H1 (cell line): ENCODE measurements around the gene PTPN1. TPM values are rescaled to one million over a fixed set of nuclear protein-coding genes. Genes with fewer than 3 reads are reported as not detected.

Experiments
- BRCA1 ChIP-seq: IDR thresholded peaks from 2 replicates; pipeline ENCODE4 v1.6.1; 2012; ENCODE audit warnings: low read depth, low read length, improper control_type of control experiment
- CBX8 ChIP-seq: fragments of 300-800, 300-1000 bp; sonication (generic); IDR thresholded peaks from 2 replicates; pipeline ENCODE4 v1.7.1; 2016; ENCODE audit warnings: low read depth, low read length, borderline replicate concordance
- KDM1A ChIP-seq: fragments of 200-600, 300-600 bp; sonication (generic); IDR thresholded peaks from 2 replicates; pipeline ENCODE4 v1.7.1; 2016; ENCODE audit warnings: mild to moderate bottlenecking, low read length, borderline replicate concordance
- POLR2A ChIP-seq, 2 experiments: IDR thresholded peaks; 1 replicate in 1 of 2; 2 replicates in 1 of 2; pipeline ENCODE4 v1.6.1; 2011; ENCODE audit warnings: low read depth in 2 of 2, low read length in 2 of 2, mild to moderate bottlenecking in 2 of 2; ENCODE audit errors: control extremely low read depth in 1 of 2
- RFX5 ChIP-seq: IDR thresholded peaks from 2 replicates; pipeline ENCODE4 v1.6.1; 2011; ENCODE audit warnings: low read depth, low read length, improper control_type of control experiment, borderline replicate concordance
- RNF2 ChIP-seq: fragments of 200-900, 300-1000 bp; sonication (generic); IDR thresholded peaks from 2 replicates; pipeline ENCODE4 v1.7.1; 2016; ENCODE audit warnings: borderline replicate concordance, low read depth, mild to moderate bottlenecking, antibody characterized with exemption, low read length; ENCODE audit not compliant: poor library complexity, severe bottlenecking; ENCODE audit errors: missing control alignments
- TCF12 ChIP-seq: IDR thresholded peaks from 2 replicates; pipeline ENCODE4 v1.6.1; 2011; ENCODE audit warnings: low read depth, mild to moderate bottlenecking, low read length
- polyA plus RNA-seq, 7 experiments: library from polyadenylated mRNA; depleted of rRNA in 3 of 7; stranded (reverse) in 5 of 7; unstranded in 2 of 7; fragments of >200 nt in 5 of 7; fragments of 200-250 nt in 2 of 7; gene quantifications; 1 replicate in 5 of 7; 2 replicates in 1 of 7; 4 replicates in 1 of 7; pipeline versions ENCODE4 v1.2.1 to v1.2.3, GENCODE V29; 2011 to 2013; ENCODE audit warnings: missing spikeins in 2 of 7, mixed read lengths in 2 of 7
- total RNA-seq: library from RNA; stranded (reverse); fragmentation: NEBNext Ultra II Directional; extraction: Animal tissue kit (Norgen Biotek cat#: 25700); gene quantifications from 2 replicates; pipeline ENCODE4 v1.2.1, GENCODE V29; 2021
- TF ChIP-seq, protein P1 (sequence below): fragments of 300-600 bp; sonication (generic); IDR thresholded peaks from 2 replicates; pipeline ENCODE4 v1.7.1; 2012; ENCODE audit warnings: low read length, moderate library complexity, mild to moderate bottlenecking, inconsistent platforms; ENCODE audit not compliant: insufficient replicate concordance
- TF ChIP-seq, protein P2 (sequence below): IDR thresholded peaks from 2 replicates; pipeline ENCODE4 v1.6.1; 2012; ENCODE audit warnings: inconsistent platforms
- TF ChIP-seq, protein P3 (sequence below): IDR thresholded peaks from 2 replicates; pipeline ENCODE4 v1.6.1; 2011; ENCODE audit warnings: low read depth, mild to moderate bottlenecking, low read length; ENCODE audit not compliant: insufficient read depth

The PTPN1 gene
- total and polyA plus RNA-seq, 2 of the 8 experiments (the other 6 are each of a cell fraction or from before 2014, with no cell fraction given): 18.6 to 32.1 TPM

DNA sequence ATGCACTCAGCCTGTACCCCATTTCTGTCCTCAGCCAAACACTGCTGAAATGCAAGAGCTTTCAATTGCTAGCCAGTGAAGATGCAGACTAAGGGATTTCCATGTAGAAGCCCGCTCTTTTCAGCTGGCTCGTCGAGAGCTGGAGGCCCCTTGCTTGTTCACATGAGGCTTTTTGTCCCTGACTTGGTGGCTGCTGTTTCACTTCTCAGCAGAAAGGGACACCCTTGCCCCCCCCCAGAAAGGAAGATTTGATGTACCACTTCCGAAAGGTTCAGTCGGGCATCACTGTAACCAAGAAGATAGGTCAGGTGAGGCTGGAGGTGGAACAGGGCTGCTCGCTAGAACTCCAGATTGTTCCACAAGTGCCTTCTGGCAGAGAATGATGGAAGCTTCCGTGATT lies 23.3 kb downstream of the PTPN1 start (continued):
- TF ChIP-seq, protein P1, sequence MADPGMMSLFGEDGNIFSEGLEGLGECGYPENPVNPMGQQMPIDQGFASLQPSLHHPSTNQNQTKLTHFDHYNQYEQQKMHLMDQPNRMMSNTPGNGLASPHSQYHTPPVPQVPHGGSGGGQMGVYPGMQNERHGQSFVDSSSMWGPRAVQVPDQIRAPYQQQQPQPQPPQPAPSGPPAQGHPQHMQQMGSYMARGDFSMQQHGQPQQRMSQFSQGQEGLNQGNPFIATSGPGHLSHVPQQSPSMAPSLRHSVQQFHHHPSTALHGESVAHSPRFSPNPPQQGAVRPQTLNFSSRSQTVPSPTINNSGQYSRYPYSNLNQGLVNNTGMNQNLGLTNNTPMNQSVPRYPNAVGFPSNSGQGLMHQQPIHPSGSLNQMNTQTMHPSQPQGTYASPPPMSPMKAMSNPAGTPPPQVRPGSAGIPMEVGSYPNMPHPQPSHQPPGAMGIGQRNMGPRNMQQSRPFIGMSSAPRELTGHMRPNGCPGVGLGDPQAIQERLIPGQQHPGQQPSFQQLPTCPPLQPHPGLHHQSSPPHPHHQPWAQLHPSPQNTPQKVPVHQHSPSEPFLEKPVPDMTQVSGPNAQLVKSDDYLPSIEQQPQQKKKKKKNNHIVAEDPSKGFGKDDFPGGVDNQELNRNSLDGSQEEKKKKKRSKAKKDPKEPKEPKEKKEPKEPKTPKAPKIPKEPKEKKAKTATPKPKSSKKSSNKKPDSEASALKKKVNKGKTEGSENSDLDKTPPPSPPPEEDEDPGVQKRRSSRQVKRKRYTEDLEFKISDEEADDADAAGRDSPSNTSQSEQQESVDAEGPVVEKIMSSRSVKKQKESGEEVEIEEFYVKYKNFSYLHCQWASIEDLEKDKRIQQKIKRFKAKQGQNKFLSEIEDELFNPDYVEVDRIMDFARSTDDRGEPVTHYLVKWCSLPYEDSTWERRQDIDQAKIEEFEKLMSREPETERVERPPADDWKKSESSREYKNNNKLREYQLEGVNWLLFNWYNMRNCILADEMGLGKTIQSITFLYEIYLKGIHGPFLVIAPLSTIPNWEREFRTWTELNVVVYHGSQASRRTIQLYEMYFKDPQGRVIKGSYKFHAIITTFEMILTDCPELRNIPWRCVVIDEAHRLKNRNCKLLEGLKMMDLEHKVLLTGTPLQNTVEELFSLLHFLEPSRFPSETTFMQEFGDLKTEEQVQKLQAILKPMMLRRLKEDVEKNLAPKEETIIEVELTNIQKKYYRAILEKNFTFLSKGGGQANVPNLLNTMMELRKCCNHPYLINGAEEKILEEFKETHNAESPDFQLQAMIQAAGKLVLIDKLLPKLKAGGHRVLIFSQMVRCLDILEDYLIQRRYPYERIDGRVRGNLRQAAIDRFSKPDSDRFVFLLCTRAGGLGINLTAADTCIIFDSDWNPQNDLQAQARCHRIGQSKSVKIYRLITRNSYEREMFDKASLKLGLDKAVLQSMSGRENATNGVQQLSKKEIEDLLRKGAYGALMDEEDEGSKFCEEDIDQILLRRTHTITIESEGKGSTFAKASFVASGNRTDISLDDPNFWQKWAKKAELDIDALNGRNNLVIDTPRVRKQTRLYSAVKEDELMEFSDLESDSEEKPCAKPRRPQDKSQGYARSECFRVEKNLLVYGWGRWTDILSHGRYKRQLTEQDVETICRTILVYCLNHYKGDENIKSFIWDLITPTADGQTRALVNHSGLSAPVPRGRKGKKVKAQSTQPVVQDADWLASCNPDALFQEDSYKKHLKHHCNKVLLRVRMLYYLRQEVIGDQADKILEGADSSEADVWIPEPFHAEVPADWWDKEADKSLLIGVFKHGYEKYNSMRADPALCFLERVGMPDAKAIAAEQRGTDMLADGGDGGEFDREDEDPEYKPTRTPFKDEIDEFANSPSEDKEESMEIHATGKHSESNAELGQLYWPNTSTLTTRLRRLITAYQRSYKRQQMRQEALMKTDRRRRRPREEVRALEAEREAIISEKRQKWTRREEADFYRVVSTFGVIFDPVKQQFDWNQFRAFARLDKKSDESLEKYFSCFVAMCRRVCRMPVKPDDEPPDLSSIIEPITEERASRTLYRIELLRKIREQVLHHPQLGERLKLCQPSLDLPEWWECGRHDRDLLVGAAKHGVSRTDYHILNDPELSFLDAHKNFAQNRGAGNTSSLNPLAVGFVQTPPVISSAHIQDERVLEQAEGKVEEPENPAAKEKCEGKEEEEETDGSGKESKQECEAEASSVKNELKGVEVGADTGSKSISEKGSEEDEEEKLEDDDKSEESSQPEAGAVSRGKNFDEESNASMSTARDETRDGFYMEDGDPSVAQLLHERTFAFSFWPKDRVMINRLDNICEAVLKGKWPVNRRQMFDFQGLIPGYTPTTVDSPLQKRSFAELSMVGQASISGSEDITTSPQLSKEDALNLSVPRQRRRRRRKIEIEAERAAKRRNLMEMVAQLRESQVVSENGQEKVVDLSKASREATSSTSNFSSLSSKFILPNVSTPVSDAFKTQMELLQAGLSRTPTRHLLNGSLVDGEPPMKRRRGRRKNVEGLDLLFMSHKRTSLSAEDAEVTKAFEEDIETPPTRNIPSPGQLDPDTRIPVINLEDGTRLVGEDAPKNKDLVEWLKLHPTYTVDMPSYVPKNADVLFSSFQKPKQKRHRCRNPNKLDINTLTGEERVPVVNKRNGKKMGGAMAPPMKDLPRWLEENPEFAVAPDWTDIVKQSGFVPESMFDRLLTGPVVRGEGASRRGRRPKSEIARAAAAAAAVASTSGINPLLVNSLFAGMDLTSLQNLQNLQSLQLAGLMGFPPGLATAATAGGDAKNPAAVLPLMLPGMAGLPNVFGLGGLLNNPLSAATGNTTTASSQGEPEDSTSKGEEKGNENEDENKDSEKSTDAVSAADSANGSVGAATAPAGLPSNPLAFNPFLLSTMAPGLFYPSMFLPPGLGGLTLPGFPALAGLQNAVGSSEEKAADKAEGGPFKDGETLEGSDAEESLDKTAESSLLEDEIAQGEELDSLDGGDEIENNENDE: no peak
- TF ChIP-seq KDM1A: no peak
- no peak for TF ChIP-seq RNF2
- TF ChIP-seq BRCA1: no peak
- TF ChIP-seq, protein P2, sequence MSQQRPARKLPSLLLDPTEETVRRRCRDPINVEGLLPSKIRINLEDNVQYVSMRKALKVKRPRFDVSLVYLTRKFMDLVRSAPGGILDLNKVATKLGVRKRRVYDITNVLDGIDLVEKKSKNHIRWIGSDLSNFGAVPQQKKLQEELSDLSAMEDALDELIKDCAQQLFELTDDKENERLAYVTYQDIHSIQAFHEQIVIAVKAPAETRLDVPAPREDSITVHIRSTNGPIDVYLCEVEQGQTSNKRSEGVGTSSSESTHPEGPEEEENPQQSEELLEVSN: no peak
- no peak for TF ChIP-seq POLR2A (IDR thresholded peaks at IDR 0.05; ENCODE audit: control extremely low read depth in 1 of 2, low read depth in 2 of 2, low read length in 2 of 2)
- TF ChIP-seq RFX5: no peak
- TF ChIP-seq TCF12: no peak
- no peak for TF ChIP-seq CBX8
- TF ChIP-seq, protein P3, sequence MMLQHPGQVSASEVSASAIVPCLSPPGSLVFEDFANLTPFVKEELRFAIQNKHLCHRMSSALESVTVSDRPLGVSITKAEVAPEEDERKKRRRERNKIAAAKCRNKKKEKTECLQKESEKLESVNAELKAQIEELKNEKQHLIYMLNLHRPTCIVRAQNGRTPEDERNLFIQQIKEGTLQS: no peak
